ENCODE data around the gene UNC119. TPM values are rescaled to one million over a fixed set of nuclear protein-coding genes. Genes with fewer than 3 reads are reported as not detected.

The UNC119 gene
- total RNA-seq, 4 donors from 2014 or later: 17.5 to 28.7 (median 20.3) TPM

- Histone ChIP-seq H3K4me3 (peak overlapping the region in 1 of 2 donors; percentile 66), H3K9me3 (no peaks in the 10 kb centered on the region), H3K27me3 (no peaks in the 10 kb centered on the region), H3K4me1 (peaks cover 0 to 18% (median 5%) of the 10 kb centered on the region in 3 donors), H3K27ac (no peak overlapping the region), H3K36me3 (no peaks in the 10 kb centered on the region)
- 24 to 25% methylated on average over 4 to 5 of the region's 5 CpGs for WGBS, 2 donors (ENCODE audit: low coverage in 1 of 2)
- ATAC-seq: no peak
- TF ChIP-seq, protein P1, sequence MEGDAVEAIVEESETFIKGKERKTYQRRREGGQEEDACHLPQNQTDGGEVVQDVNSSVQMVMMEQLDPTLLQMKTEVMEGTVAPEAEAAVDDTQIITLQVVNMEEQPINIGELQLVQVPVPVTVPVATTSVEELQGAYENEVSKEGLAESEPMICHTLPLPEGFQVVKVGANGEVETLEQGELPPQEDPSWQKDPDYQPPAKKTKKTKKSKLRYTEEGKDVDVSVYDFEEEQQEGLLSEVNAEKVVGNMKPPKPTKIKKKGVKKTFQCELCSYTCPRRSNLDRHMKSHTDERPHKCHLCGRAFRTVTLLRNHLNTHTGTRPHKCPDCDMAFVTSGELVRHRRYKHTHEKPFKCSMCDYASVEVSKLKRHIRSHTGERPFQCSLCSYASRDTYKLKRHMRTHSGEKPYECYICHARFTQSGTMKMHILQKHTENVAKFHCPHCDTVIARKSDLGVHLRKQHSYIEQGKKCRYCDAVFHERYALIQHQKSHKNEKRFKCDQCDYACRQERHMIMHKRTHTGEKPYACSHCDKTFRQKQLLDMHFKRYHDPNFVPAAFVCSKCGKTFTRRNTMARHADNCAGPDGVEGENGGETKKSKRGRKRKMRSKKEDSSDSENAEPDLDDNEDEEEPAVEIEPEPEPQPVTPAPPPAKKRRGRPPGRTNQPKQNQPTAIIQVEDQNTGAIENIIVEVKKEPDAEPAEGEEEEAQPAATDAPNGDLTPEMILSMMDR (IDR thresholded peaks at IDR 0.05): no peak
- TF ChIP-seq POLR2A (IDR thresholded peaks at IDR 0.05) (no peak), EP300 (IDR thresholded peaks at IDR 0.05) (no peak), POLR2AphosphoS5 (IDR thresholded peaks at IDR 0.05) (no peak)
Observed at GRCh38 chr17:28597606-28598383, 45.4 kb upstream of the UNC119 start.

DNA sequence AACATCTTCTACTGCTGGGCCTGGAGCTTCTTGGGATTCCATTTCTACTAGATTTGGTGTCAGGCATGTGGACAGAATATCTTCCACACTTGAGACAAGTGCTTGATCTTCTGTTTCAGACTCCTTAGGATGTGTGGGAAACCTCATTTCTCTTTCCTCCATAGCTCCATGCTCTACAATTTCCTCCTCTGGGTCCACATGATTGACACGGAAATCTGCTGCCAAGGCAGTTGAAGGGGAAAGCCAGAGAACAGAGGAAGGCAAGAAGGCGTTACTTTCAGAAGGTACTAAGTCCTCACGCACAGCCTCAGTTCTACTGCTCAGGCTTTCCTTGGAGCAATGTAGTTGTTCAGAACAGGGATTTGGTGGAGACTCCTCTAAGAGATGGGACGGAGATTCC is 39.8 kb upstream of the UNC119 start:
- 87 to 100% methylated on average over 1 to 4 of the region's 4 CpGs for WGBS, 2 donors (ENCODE audit: low coverage in 1 of 2)
- H3K27me3 ChIP-seq: no peaks in the 10 kb centered on the region
- H3K4me3 ChIP-seq: no peak overlapping the region
- TF ChIP-seq POLR2A (IDR thresholded peaks at IDR 0.05) (no peak), EP300 (IDR thresholded peaks at IDR 0.05) (no peak), POLR2AphosphoS5 (IDR thresholded peaks at IDR 0.05) (no peak)
- TF ChIP-seq, protein P1 (IDR thresholded peaks at IDR 0.05): no peak
- H3K27ac ChIP-seq: no peak overlapping the region
- H3K36me3 ChIP-seq: peaks cover 0 to 10% of the 10 kb centered on the region in 2 donors
- no peaks in the 10 kb centered on the region for H3K4me1 ChIP-seq
- no peak for ATAC-seq
- no peaks in the 10 kb centered on the region for H3K9me3 ChIP-seq

GRCh38 chr17:28585851-28586250 is 33.4 kb upstream of the UNC119 start:
- H3K36me3 ChIP-seq: peaks cover 0 to 26% of the 10 kb centered on the region in 2 donors
- WGBS, 2 donors (ENCODE audit: low coverage in 1 of 2): 94% methylated on average over 3 of the region's 3 CpGs; no CpG with 5 or more reads in 1 of the 2 donors
- H3K9me3 ChIP-seq: no peaks in the 10 kb centered on the region
- H3K27ac ChIP-seq: no peak overlapping the region
- no peaks in the 10 kb centered on the region for H3K4me1 ChIP-seq
- no peak for TF ChIP-seq EP300 (IDR thresholded peaks at IDR 0.05)
- TF ChIP-seq POLR2AphosphoS5 (IDR thresholded peaks at IDR 0.05): no peak
- TF ChIP-seq POLR2A (IDR thresholded peaks at IDR 0.05): no peak
- TF ChIP-seq, protein P1 (IDR thresholded peaks at IDR 0.05): no peak
- ATAC-seq: no peak
- H3K27me3 ChIP-seq: no peaks in the 10 kb centered on the region
- no peak overlapping the region for H3K4me3 ChIP-seq

- WGBS, 2 donors (ENCODE audit: low coverage in 1 of 2): 71% methylated on average over 3 of the region's 3 CpGs; no CpG with 5 or more reads in 1 of the 2 donors
- H3K27ac ChIP-seq: no peak overlapping the region
- TF ChIP-seq, protein P1 (IDR thresholded peaks at IDR 0.05): no peak
- no peak for TF ChIP-seq EP300 (IDR thresholded peaks at IDR 0.05)
- TF ChIP-seq POLR2A (IDR thresholded peaks at IDR 0.05): no peak
- TF ChIP-seq POLR2AphosphoS5 (IDR thresholded peaks at IDR 0.05): no peak
- no peaks in the 10 kb centered on the region for H3K27me3 ChIP-seq
- no peaks in the 10 kb centered on the region for H3K9me3 ChIP-seq
- H3K36me3 ChIP-seq: peaks cover 0 to 26% of the 10 kb centered on the region in 2 donors
- H3K4me3 ChIP-seq: no peak overlapping the region
- no peaks in the 10 kb centered on the region for H3K4me1 ChIP-seq
- no peak for ATAC-seq
Observed at GRCh38 chr17:28584434-28584833, 32.0 kb upstream of the UNC119 start.

DNA sequence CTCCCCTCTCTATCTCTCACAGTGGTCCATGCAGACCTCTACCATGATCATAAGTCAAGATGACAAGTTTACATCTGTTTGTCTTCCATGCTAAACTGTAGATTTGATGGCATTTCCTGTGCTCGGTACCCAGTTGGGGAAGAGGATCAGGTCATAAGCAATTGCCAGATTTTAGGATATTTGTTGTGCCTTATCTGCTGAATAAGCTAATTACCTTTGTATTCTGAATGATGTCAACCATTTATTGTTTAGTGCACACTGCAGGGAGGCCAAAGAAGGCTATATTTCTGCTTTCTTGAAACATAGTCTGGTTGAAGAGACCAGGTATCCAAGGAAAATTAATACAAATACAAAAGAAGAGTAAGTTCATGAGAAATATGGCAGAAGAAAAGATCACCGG is 30.1 kb upstream of the UNC119 start:
- TF ChIP-seq POLR2AphosphoS5 (IDR thresholded peaks at IDR 0.05) (no peak), POLR2A (IDR thresholded peaks at IDR 0.05) (no peak), EP300 (IDR thresholded peaks at IDR 0.05) (no peak)
- TF ChIP-seq, protein P1 (IDR thresholded peaks at IDR 0.05): no peak
- Histone ChIP-seq H3K4me1 (peaks cover 0 to 1% (median 0%) of the 10 kb centered on the region in 3 donors), H3K9me3 (no peaks in the 10 kb centered on the region), H3K27me3 (no peaks in the 10 kb centered on the region), H3K4me3 (no peak overlapping the region), H3K36me3 (peaks cover 0 to 26% of the 10 kb centered on the region in 2 donors), H3K27ac (no peak overlapping the region)
- WGBS, 2 donors (ENCODE audit: low coverage in 1 of 2): 92 to 100% methylated on average over 2 of the region's 2 CpGs
- no peak for ATAC-seq
